HG02642 (cell line): ENCODE measurements around the gene ENO2.
A peak's percentile ranks its signal among the peaks of the same experiment; 100 is the strongest.

Experiments used
- ATAC-seq: cut with Tn5 transposase; IDR thresholded peaks from one replicate; pipeline ENCODE4 v1.9.1; 2021; ENCODE audit warnings: mild to moderate bottlenecking; ENCODE audit not compliant: unreplicated experiment, poor library complexity

The ENO2 gene

GRCh38 chr12:6928703-6929407 lies 14.5 kb downstream of the ENO2 start:
- no peak for ATAC-seq

- no peak for ATAC-seq
Observed at GRCh38 chr12:6929466-6930452, 15.4 kb downstream of the ENO2 start.

GRCh38 chr12:6932766-6933165 lies 18.4 kb downstream of the ENO2 start:
- ATAC-seq: no peak

DNA sequence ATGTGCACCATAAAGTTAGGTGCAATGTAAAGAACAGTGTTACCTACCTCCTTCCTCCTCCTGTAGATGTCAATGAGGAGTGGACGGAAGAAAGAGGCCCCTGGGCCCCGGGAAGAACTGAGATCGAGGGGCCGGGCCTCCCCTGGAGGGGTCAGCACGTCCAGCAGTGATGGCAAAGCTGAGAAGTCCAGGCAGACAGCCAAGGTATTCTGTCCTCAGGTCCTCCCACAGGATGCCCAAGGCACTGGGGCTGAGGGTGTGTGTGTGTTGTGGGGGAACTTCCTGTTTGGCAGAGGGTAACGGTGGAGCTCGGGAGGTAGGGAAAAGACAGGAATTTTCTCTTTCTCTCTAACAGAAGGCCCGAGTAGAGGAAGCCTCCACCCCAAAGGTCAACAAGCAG lies 19.7 kb downstream of the ENO2 start:
- ATAC-seq: no peak

GRCh38 chr12:6935371-6936193 lies 21.2 kb downstream of the ENO2 start:
- no peak for ATAC-seq

DNA sequence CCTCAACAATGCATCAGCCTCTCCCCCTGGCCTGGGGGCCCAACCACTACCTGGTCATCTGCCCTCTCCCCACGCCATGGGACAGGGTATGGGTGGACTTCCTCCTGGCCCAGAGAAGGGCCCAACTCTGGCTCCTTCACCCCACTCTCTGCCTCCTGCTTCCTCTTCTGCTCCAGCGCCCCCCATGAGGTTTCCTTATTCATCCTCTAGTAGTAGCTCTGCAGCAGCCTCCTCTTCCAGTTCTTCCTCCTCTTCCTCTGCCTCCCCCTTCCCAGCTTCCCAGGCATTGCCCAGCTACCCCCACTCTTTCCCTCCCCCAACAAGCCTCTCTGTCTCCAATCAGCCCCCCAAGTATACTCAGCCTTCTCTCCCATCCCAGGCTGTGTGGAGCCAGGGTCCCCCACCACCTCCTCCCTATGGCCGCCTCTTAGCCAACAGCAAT lies 21.8 kb downstream of the ENO2 start:
- no peak for ATAC-seq

- peak; percentile 10 for ATAC-seq
Observed at GRCh38 chr12:6936636-6937480, 22.5 kb downstream of the ENO2 start.

DNA sequence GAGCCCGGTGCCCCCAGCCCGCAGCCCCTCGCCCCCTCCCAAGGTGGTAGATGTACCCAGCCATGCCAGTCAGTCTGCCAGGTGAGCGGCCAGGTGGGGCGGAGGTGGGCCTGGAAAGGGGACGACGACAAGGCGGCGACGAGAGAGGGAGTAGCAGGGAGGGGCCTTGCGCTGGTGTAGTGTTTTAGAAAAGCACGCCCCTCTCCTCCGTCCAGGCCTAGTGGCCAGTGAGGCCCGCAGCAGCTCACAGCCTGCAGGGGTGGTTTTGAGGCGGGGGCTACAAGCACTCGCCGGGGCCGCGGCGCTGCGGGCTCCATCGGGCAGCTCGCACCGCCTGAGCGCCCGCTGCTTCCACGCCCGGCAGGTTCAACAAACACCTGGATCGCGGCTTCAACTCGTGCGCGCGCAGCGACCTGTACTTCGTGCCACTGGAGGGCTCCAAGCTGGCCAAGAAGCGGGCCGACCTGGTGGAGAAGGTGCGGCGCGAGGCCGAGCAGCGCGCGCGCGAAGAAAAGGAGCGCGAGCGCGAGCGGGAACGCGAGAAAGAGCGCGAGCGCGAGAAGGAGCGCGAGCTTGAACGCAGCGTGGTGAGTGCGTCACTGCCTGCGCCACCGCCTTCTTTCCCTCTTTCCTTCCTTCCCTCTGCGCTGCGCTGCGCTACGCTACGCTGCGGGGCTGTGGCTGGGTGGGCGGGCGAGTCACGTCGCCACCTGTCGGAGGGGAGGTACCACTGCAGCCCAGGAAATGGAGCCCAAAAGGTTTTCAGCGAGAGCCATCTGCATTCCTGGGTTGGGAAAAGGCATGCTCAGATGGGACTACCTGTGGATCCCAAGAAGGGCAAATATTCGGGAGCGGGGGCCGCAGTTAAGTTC lies 23.3 kb downstream of the ENO2 start:
- peak; percentile 89 for ATAC-seq

DNA sequence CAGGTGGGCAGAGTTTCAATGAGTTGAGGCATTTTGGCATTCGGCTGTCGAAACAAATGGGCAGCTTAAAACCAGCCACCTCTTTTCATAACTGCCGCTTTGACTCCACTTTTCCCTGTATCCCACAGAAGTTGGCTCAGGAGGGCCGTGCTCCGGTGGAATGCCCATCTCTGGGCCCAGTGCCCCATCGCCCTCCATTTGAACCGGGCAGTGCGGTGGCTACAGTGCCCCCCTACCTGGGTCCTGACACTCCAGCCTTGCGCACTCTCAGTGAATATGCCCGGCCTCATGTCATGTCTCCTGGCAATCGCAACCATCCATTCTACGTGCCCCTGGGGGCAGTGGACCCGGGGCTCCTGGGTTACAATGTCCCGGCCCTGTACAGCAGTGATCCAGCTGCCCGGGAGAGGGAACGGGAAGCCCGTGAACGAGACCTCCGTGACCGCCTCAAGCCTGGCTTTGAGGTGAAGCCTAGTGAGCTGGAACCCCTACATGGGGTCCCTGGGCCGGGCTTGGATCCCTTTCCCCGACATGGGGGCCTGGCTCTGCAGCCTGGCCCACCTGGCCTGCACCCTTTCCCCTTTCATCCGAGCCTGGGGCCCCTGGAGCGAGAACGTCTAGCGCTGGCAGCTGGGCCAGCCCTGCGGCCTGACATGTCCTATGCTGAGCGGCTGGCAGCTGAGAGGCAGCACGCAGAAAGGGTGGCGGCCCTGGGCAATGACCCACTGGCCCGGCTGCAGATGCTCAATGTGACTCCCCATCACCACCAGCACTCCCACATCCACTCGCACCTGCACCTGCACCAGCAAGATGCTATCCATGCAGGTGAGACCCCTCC lies 24.2 kb downstream of the ENO2 start:
- ATAC-seq: no peak

DNA sequence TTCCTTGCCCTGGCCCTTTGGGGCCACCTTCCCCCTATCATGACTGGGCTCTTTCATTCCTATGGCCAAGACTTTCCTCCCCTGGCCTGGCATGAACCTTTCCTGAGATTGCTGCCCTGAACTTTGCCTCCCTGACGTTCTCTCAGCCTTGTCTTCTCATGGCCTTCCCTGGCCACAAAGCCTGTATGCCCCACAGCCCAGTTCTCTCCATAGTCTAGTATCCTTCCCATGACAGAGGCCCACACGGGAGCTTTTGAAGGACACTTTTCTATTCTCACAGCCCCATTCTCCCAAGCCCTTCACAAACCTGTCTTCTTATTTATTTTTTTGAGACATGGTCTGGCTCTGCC lies 24.8 kb downstream of the ENO2 start:
- no peak for ATAC-seq

DNA sequence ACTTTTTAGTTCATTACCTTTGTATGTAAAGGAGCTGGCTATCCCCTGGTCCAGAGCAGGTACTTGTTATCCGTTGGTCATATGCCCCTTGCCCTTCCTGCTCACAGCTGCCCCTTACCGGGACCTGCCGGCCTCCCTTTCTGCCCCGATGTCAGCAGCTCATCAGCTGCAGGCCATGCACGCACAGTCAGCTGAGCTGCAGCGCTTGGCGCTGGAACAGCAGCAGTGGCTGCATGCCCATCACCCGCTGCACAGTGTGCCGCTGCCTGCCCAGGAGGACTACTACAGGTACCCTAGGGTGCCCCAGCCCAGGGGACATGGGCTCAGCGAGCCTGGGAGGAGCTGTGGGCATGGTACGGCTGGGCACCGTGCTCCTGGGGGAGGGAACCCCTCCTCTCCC lies 26.9 kb downstream of the ENO2 start:
- ATAC-seq: no peak

- no peak for ATAC-seq
Observed at GRCh38 chr12:6941782-6942181, 27.4 kb downstream of the ENO2 start.

- ATAC-seq: no peak
Observed at GRCh38 chr12:6942331-6942665, 27.9 kb downstream of the ENO2 start.

DNA sequence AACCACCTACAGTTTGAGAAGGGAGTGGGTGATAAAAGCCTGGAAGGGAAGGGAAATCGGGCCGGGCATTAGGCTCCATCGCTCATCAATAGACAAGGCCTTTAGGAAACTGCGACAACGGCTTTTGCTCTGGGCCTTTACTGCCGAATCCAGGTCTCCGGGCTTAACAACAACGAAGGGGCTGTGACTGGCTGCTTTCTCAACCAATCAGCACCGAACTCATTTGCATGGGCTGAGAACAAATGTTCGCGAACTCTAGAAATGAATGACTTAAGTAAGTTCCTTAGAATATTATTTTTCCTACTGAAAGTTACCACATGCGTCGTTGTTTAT lies 29.0 kb downstream of the ENO2 start:
- ATAC-seq: peak; percentile 24

DNA sequence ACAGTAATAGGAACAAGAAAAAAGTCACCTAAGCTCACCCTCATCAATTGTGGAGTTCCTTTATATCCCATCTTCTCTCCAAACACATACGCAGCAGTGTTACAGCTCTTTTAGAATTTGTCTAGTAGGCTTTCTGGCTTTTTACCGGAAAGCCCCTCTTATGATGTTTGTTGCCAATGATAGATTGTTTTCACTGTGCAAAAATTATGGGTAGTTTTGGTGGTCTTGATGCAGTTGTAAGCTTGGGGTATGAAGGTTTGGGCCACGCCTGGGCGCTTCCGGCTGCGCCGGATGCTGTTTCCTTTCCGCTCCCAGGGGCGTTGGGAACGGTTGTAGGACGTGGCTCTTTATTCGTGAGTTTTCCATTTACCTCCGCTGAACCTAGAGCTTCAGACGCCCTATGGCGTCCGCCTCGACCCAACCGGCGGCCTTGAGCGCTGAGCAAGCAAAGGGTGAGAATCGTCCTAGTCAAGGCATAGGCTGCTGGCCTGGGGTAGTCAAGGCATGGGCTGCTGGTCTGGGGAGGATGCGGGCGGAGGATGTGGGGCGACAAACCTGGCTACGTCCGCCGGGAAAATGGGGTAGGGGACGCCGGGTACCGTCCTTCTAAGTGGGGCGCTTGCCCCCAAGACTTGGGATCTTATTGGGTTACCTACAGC lies 29.5 kb downstream of the ENO2 start, which contains the start of the genes C12orf57 and RNU7-1:
Gene C12orf57 (plus strand): TSS at position 301 of the 659 bp plus-strand sequence. CDS start 100 bp downstream, at position 401.
Gene RNU7-1 (plus strand): TSS at position 95 of the 659 bp plus-strand sequence.
- peak; percentile 35 for ATAC-seq

GRCh38 chr12:6944381-6945186 lies 30.2 kb downstream of the ENO2 start:
- peak; percentile 53 for ATAC-seq

DNA sequence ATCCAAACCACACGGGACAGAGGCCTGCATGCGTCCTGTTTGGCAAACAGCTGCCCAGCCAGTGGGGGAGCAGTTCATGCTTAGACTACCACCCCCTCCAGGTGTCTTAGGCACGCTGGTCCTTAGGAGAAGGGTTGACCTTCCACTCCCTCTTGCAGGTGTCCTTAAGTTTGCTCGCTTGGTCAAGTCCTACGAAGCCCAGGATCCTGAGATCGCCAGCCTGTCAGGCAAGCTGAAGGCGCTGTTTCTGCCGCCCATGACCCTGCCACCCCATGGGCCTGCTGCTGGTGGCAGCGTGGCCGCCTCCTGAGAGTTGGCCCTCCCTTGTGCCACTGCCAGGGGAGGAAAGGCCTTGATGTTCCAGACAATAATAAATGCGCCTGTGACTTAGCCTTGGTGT lies 31.2 kb downstream of the ENO2 start:
- no peak for ATAC-seq
